K562 (cell line): Measurements from ENCODE around the gene CACNA2D3. TPM values are rescaled to one million over a fixed set of nuclear protein-coding genes. Genes with fewer than 3 reads are reported as not detected.

ENCODE experiments used
- ATAC-seq: fragments of 200-7000 bp; cut with Tn5 transposase; 3 replicates; pipeline ENCODE4 v1.9.1; 2020; ENCODE audit warnings: moderate library complexity
- BruUV-seq: library from RNA; stranded (reverse); fragments of 400-500 nt; replicated peaks from 2 replicates; lab custom pipeline; 2021; lab: Mats Ljungman, UMichigan
- CTCF ChIA-PET: fragments of 300-600 bp; formaldehyde crosslinking; extraction: SDS; loops from one replicate; lab custom pipeline; 2021; ENCODE audit warnings: low intra/inter-chr PET ratio; lab: Yijun Ruan, JAX
- POLR2A ChIA-PET: fragments of 300-600, 350-650 bp; sonication (Branson Sonifier 250); formaldehyde crosslinking; extraction: SDS; loops from one replicate; lab custom pipeline; 2021; ENCODE audit warnings: antibody characterized with exemption, inconsistent platforms; lab: Yijun Ruan, JAX
- DNase-seq, 4 experiments: peaks; one replicate each; pipeline versions ENCODE4 v3.0.0 to v3.0.0-alpha.2; 2011 to 2018; ENCODE audit warnings: low spot score in 3 of 4, mixed read lengths in 3 of 4; ENCODE audit errors: extremely low read depth in 1 of 4
- FAIRE-seq: peaks from 2 replicates; lab custom pipeline; 2011; peaks lifted over from hg19 to GRCh38; lab: Jason Lieb, UNC
- H2AFZ ChIP-seq: 2 replicates; pipeline ENCODE4 v1.6.0; 2011; ENCODE audit warnings: low read depth, low read length, control low read depth, inconsistent platforms
- H3K27ac ChIP-seq: fragments of 200-600 bp; 3 replicates; pipeline ENCODE4 v1.8.0; 2011; ENCODE audit warnings: low read depth, mild to moderate bottlenecking, control low read depth, inconsistent platforms, low read length, moderate library complexity, mixed read lengths; ENCODE audit errors: extremely low read depth
- H3K27me3 ChIP-seq, 2 experiments: fragments of 300-600 bp in 1 of 2; 2 replicates in 1 of 2; 3 replicates in 1 of 2; pipeline versions ENCODE4 v1.6.0 to v1.8.0; 2011; ENCODE audit warnings: inconsistent platforms in 2 of 2, low read length in 2 of 2, mild to moderate bottlenecking in 1 of 2, mixed read lengths in 1 of 2, moderate library complexity in 1 of 2; ENCODE audit not compliant: control insufficient read depth in 2 of 2, insufficient read depth in 2 of 2
- H3K36me3 ChIP-seq: fragments of 300-600 bp; 3 replicates; pipeline ENCODE4 v1.8.0; 2011; ENCODE audit warnings: mild to moderate bottlenecking, low read length, inconsistent platforms; ENCODE audit not compliant: control insufficient read depth, insufficient read depth
- H3K4me1 ChIP-seq, 2 experiments: fragments of 200-600 bp in 1 of 2; replicated peaks in 1 of 2; 2 replicates in 1 of 2; 3 replicates in 1 of 2; pipeline versions ENCODE4 v1.5.1 to v1.8.0; 2011; ENCODE audit warnings: inconsistent platforms in 2 of 2, low read length in 2 of 2, mild to moderate bottlenecking in 1 of 2, mixed read lengths in 1 of 2, moderate library complexity in 1 of 2; ENCODE audit not compliant: control insufficient read depth in 2 of 2, insufficient read depth in 2 of 2
- H3K4me2 ChIP-seq: 2 replicates; pipeline ENCODE4 v1.6.1; 2011; ENCODE audit warnings: low read length, control low read depth, inconsistent platforms, mixed read lengths; ENCODE audit not compliant: insufficient read depth
- H3K4me3 ChIP-seq: fragments of 200-600 bp; sonication (generic), shearing (Covaris generic); 2 replicates; pipeline ENCODE4 v1.5.1; 2016; ENCODE audit warnings: control low read depth, inconsistent platforms
- H3K79me2 ChIP-seq: fragments of 200-600 bp; 3 replicates; pipeline ENCODE4 v1.8.0; 2011; ENCODE audit warnings: low read length, inconsistent platforms; ENCODE audit not compliant: control insufficient read depth, insufficient read depth
- H3K9ac ChIP-seq, 2 experiments: 2 replicates each; pipeline versions ENCODE4 v1.6.0 to v1.6.1; 2011; ENCODE audit warnings: low read depth in 2 of 2, low read length in 2 of 2, control low read depth in 1 of 2, inconsistent platforms in 1 of 2, mild to moderate bottlenecking in 1 of 2, mixed read lengths in 1 of 2; ENCODE audit not compliant: insufficient read depth in 1 of 2
- H3K9me1 ChIP-seq: one replicate; pipeline ENCODE4 v1.6.0; 2011; ENCODE audit warnings: inconsistent platforms, mild to moderate bottlenecking, low read length, moderate library complexity; ENCODE audit not compliant: control insufficient read depth, insufficient read depth
- H3K9me3 ChIP-seq: replicated peaks from 2 replicates; pipeline ENCODE4 v1.5.1; 2011; ENCODE audit warnings: low read depth, low read length, inconsistent platforms; ENCODE audit not compliant: control insufficient read depth, insufficient read depth
- H4K20me1 ChIP-seq: replicated peaks from 2 replicates; pipeline ENCODE4 v1.6.1; 2011; ENCODE audit warnings: low read length, inconsistent platforms, mixed read lengths; ENCODE audit not compliant: control insufficient read depth, insufficient read depth
- DACH1 ChIP-seq: fragments of 450-650 bp; IDR thresholded peaks from 2 replicates; pipeline ENCODE4 v1.6.1; 2018; ENCODE audit not compliant: partially characterized antibody
- MAFG ChIP-seq: fragments of 450-650 bp; conservative IDR thresholded peaks from 2 replicates; pipeline ENCODE4 v1.6.1; 2016; ENCODE audit warnings: missing genetic modification characterization, missing compliant biosample characterization
- NUFIP1 ChIP-seq: fragments of 450-650 bp; IDR thresholded peaks from 2 replicates; pipeline ENCODE4 v1.6.1; 2018; ENCODE audit not compliant: partially characterized antibody
- ZBTB17 ChIP-seq: fragments of 450-650 bp; formaldehyde crosslinking; IDR thresholded peaks from 2 replicates; pipeline ENCODE4 v1.4.0; 2020; ENCODE audit warnings: mild to moderate bottlenecking
- ZNF77 ChIP-seq: fragments of 250-450 bp; sonication (Bioruptor Pico); IDR thresholded peaks from 2 replicates; pipeline ENCODE4 v1.5.0; 2020
- WGBS: fragments of 100-300 bp; shearing (Covaris generic); methylation state at CpG from one replicate; pipeline ENCODE4 v1.1.6; 2016; ENCODE audit warnings: low coverage, mixed read lengths; ENCODE audit not compliant: insufficient coverage; ENCODE audit errors: missing lambda C conversion rate; 5-methylcytosine and 5-hydroxymethylcytosine counted together
- in situ Hi-C: fragments of 300-500 bp; cut with MboI; formaldehyde crosslinking; loops from 4 replicates; pipeline ENCODE4 v1.15.0; 2018; ENCODE audit warnings: inconsistent platforms, mixed read lengths
- intact Hi-C: fragments of 100-400 bp; cut with micrococcal nuclease; formaldehyde crosslinking; loops from 2 replicates; pipeline ENCODE4 v1.14.2; 2022
- polyA plus RNA-seq, 8 experiments: library from polyadenylated mRNA; depleted of rRNA in 4 of 8; stranded (reverse) in 5 of 8; unstranded in 3 of 8; fragments of >200 nt; fragmentation: Nextera tagmentation in 2 of 8; fragmentation: Illumina TruSeq in 1 of 8; extraction: Ambion mirVana in 2 of 8; extraction: Trizol in 1 of 8; gene quantifications; 2 replicates each; pipeline versions ENCODE4 v1.2.1 to v1.2.3, GENCODE V29; 2011 to 2014; ENCODE audit warnings: inconsistent platforms in 1 of 8, missing spikeins in 1 of 8
- total RNA-seq, 7 experiments: library from RNA; depleted of rRNA in 6 of 7; stranded (reverse); fragments of >200 nt in 6 of 7; fragmentation: Illumina TruSeq in 2 of 7; extraction: Trizol in 2 of 7; gene quantifications; 2 replicates each; pipeline versions ENCODE4 v1.2.1 to v1.2.3, GENCODE V29; 2011 to 2021; ENCODE audit warnings: low replicate concordance in 1 of 7
- TF ChIP-seq, protein P1 (sequence below): sonication (generic); formaldehyde crosslinking; IDR thresholded peaks from 2 replicates; pipeline ENCODE4 v1.8.0; 2022; ENCODE audit warnings: mild to moderate bottlenecking, missing genetic modification reagents
- TF ChIP-seq, protein P2 (sequence below): fragments of 250-450 bp; sonication (Bioruptor Pico); IDR thresholded peaks from 2 replicates; pipeline ENCODE4 v1.9.0; 2021; ENCODE audit warnings: mild to moderate bottlenecking
- TF ChIP-seq, protein P3 (sequence below), 2 experiments: fragments of 450-650 bp; IDR thresholded peaks; 2 replicates each; pipeline ENCODE4 v1.6.1; 2016

CACNA2D3 gene
- total and polyA plus RNA-seq, 9 of the 15 experiments (the other 6 are each of a cell fraction or from before 2014, with no cell fraction given) = 0.01 TPM; not detected in 8

DNA sequence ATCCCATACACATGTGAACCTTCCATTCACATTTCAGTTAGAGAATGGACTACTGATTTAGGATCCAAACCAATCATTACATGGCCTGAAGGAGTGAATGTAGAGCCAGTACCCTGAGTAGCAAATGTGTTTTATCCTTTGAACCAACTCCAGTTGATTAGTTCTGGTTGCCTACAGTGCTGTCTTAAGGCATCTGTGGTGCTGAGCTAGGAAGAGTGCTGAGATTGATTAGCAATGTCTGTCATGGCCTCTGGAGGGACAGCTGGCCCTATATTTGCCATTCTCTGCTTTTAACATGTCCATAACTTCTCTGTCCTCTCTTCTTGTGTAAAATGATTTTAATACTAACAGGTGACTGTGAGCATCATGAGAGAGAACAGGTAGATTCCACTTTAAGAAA, 794.4 kb downstream of the CACNA2D3 start:
- POLR2A ChIA-PET = no interaction called here
- FAIRE-seq = no peak

DNA sequence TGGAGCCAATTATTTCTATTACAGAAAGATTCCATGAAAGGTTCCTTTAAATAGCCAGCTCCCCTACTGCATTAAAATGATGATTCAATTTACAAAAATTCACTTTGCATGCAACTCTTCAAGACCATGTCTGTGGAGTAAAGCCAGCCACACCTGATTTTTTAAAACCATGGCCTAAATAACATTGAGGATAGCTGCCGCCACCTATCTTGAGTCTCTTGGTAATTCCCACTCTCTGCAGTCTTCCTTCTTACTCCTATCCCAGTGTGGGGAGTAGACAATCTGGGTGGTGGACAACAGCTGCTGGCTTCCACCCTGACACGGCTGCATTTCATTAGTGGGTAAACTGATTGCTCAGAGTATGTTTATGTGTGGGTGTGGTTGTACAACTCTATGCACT, 794.8 kb downstream of the CACNA2D3 start:
- no peaks in the 10 kb centered on the region for H4K20me1 ChIP-seq
- in situ Hi-C loops = no loop called here
- H3K9me3 ChIP-seq = no peaks in the 10 kb centered on the region
- no peak for ATAC-seq
- POLR2A ChIA-PET = no interaction called here
- H3K4me3 ChIP-seq = no peak overlapping the region
- H3K36me3 ChIP-seq = no peaks in the 10 kb centered on the region
- TF ChIP-seq MAFG (tag) = no peak
- TF ChIP-seq NUFIP1 = no peak
- TF ChIP-seq, protein P1, sequence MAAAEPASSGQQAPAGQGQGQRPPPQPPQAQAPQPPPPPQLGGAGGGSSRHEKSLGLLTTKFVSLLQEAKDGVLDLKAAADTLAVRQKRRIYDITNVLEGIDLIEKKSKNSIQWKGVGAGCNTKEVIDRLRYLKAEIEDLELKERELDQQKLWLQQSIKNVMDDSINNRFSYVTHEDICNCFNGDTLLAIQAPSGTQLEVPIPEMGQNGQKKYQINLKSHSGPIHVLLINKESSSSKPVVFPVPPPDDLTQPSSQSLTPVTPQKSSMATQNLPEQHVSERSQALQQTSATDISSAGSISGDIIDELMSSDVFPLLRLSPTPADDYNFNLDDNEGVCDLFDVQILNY (CRISPR knock-in tag) = no peak
- TF ChIP-seq DACH1 = no peak
- TF ChIP-seq ZNF77 (CRISPR knock-in tag) = no peak
- TF ChIP-seq, all 486 proteins: peak for 0
- Histone ChIP-seq H2AFZ (no peak overlapping the region), H3K79me2 (no peaks in the 10 kb centered on the region), H3K4me1 (no peaks in the 10 kb centered on the region; a peak in 1 of 5 replicates), H3K27me3 (peaks cover 0 to 3% of the 10 kb centered on the region in 2 experiments; a peak in 1 of 5 replicates), H3K4me2 (no peak overlapping the region), H3K27ac (no peak overlapping the region), H3K9ac (no peak overlapping the region), H3K9me1 (no peaks in the 10 kb centered on the region)
- DNase-seq (no peak), FAIRE-seq (no peak)
- CTCF ChIA-PET = no interaction called here
- WGBS = 15% methylated on average over 2 of the region's 2 CpGs
- intact Hi-C loops = no loop called here
- BruUV-seq = no TSS peak

More for the DNA sequence above, 794.4 kb downstream of the CACNA2D3 start:
- ATAC-seq (no peak), DNase-seq (no peak)
- Histone ChIP-seq H3K79me2 (no peaks in the 10 kb centered on the region), H3K4me1 (no peaks in the 10 kb centered on the region; a peak in 1 of 5 replicates), H4K20me1 (no peaks in the 10 kb centered on the region), H2AFZ (no peak overlapping the region), H3K36me3 (no peaks in the 10 kb centered on the region), H3K9ac (no peak overlapping the region), H3K9me1 (no peaks in the 10 kb centered on the region), H3K27me3 (peaks cover 0 to 3% of the 10 kb centered on the region in 2 experiments; a peak in 1 of 5 replicates), H3K4me3 (no peak overlapping the region), H3K9me3 (no peaks in the 10 kb centered on the region), H3K27ac (no peak overlapping the region), H3K4me2 (no peak overlapping the region)
- CTCF ChIA-PET = no interaction called here
- intact Hi-C loops = no loop called here
- no TSS peak for BruUV-seq
- in situ Hi-C loops = no loop called here
- TF ChIP-seq, protein P2, sequence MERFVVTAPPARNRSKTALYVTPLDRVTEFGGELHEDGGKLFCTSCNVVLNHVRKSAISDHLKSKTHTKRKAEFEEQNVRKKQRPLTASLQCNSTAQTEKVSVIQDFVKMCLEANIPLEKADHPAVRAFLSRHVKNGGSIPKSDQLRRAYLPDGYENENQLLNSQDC (CRISPR knock-in tag) = no peak
- TF ChIP-seq, protein P3, sequence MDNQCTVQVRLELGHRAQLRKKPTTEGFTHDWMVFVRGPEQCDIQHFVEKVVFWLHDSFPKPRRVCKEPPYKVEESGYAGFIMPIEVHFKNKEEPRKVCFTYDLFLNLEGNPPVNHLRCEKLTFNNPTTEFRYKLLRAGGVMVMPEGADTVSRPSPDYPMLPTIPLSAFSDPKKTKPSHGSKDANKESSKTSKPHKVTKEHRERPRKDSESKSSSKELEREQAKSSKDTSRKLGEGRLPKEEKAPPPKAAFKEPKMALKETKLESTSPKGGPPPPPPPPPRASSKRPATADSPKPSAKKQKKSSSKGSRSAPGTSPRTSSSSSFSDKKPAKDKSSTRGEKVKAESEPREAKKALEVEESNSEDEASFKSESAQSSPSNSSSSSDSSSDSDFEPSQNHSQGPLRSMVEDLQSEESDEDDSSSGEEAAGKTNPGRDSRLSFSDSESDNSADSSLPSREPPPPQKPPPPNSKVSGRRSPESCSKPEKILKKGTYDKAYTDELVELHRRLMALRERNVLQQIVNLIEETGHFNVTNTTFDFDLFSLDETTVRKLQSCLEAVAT (IDR thresholded peaks at IDR 0.05) = peak in 1 of 2 experiments; percentile 84; a peak in 2 of 4 replicates
- TF ChIP-seq ZBTB17 (CRISPR knock-in tag) = peak; percentile 91
